ENCODE results near the gene SRRM3. TPM values are rescaled to one million over a fixed set of nuclear protein-coding genes. Genes with fewer than 3 reads are reported as not detected.

SRRM3 gene
- total and polyA plus RNA-seq, 3 donors from 2014 or later = 7.8 to 8.4 (median 8.3) TPM

DNA sequence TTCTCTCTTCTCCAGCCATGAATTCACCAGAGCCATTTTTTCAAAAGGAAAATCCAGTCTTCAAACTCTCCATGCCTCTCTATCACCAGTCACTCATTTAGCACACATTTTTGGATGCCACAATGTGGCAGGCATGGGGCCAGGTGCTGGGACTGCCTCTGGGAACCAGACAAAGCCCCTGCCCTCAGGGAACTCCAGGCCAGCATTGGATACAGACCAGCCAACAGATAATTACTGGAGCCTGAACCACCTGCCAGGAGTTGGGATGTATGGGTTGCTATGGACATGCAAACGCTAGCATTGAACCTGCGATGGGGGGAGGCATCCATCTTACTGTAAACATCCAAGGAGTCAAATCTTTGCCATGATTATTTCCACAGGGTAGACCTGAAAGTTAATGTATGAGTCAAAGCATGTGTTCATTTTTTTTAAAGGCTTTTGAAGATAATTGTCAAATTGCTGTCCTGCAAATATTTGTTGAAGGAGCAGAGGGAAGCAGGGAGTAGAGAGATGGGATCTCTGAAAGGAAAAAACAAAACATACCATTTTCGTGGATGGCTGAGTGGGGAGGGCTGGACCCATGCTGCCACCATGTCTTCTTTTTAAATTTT lies 43.2 kb downstream of the SRRM3 start:
- H3K27ac ChIP-seq = no peak overlapping the region
- WGBS, 2 donors = 58 to 61% methylated on average over 3 of the region's 3 CpGs
- TF ChIP-seq CTCF (IDR thresholded peaks at IDR 0.05) = no peak
- no peaks in the 10 kb centered on the region for H3K4me1 ChIP-seq
- H3K27me3 ChIP-seq = no peaks in the 10 kb centered on the region
- H3K4me3 ChIP-seq = no peak overlapping the region
- intact Hi-C loops (cut with DNase I; ENCODE audit: low total_unique reads) = no loop called here
- no peak for DNase-seq
- H3K36me3 ChIP-seq (ENCODE audit: low read depth, missing control alignments) = no peaks in the 10 kb centered on the region
- H3K9me3 ChIP-seq = no peaks in the 10 kb centered on the region

DNA sequence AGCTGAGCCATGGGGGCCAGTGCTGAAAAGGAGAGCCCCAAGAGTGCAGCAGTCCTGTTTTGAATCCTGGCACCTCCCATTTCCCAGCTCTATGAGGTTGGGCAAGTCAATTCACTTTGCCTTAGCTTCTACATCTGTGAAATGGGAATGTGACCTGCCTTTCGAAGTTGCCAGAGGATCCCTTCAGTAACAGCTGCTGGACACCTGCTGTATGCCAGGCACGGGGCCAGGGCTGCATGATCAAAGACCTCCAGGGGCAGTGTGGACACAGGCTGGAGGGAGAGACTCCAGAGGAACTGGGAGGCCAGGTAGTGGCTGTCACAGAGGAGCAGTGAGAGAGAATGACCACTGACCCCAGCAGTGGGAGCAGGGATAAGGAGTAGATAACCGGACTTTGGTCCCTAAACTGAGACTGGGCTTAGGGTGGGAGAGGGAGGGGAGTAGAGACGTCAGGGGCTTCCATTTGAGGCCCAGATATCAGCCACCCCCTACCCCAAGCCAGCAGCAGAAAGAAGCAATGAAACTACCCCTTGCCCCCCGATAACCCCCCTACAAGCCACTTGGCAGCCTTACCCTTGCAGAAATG lies 45.2 kb downstream of the SRRM3 start:
- H3K9me3 ChIP-seq = no peaks in the 10 kb centered on the region
- 69 to 78% methylated on average over 5 of the region's 5 CpGs for WGBS, 2 donors
- intact Hi-C loops (cut with DNase I; ENCODE audit: low total_unique reads) = no loop called here
- no peaks in the 10 kb centered on the region for H3K27me3 ChIP-seq
- H3K27ac ChIP-seq = no peak overlapping the region
- TF ChIP-seq CTCF (IDR thresholded peaks at IDR 0.05) = no peak
- no peak for TF ChIP-seq POLR2A (IDR thresholded peaks at IDR 0.05)
- no peak for DNase-seq
- H3K36me3 ChIP-seq (ENCODE audit: low read depth, missing control alignments) = no peaks in the 10 kb centered on the region
- H3K4me3 ChIP-seq = no peak overlapping the region
- H3K4me1 ChIP-seq = no peaks in the 10 kb centered on the region

- WGBS, 2 donors = 85 to 88% methylated on average over 10 of the region's 10 CpGs
Observed at GRCh38 chr7:76247938-76248337, 46.2 kb downstream of the SRRM3 start.

GRCh38 chr7:76252021-76252420 lies 50.3 kb downstream of the SRRM3 start:
- TF ChIP-seq POLR2A (IDR thresholded peaks at IDR 0.05) (no peak), CTCF (IDR thresholded peaks at IDR 0.05) (no peak)
- H3K4me1 ChIP-seq = no peaks in the 10 kb centered on the region
- H3K27me3 ChIP-seq = no peaks in the 10 kb centered on the region
- no peaks in the 10 kb centered on the region for H3K9me3 ChIP-seq
- intact Hi-C loops (cut with DNase I; ENCODE audit: low total_unique reads) = no loop called here
- 74 to 81% methylated on average over 6 of the region's 6 CpGs for WGBS, 2 donors
- H3K27ac ChIP-seq = no peak overlapping the region
- H3K36me3 ChIP-seq (ENCODE audit: low read depth, missing control alignments) = no peaks in the 10 kb centered on the region
- DNase-seq = no peak
- no peak overlapping the region for H3K4me3 ChIP-seq

More at GRCh38 chr7:76247938-76248337, 46.2 kb downstream of the SRRM3 start:
- intact Hi-C loops (cut with DNase I; ENCODE audit: low total_unique reads) = no loop called here
- Histone ChIP-seq H3K27ac (no peak overlapping the region), H3K4me1 (no peaks in the 10 kb centered on the region), H3K27me3 (no peaks in the 10 kb centered on the region), H3K9me3 (no peaks in the 10 kb centered on the region), H3K36me3 (ENCODE audit: low read depth, missing control alignments) (no peaks in the 10 kb centered on the region), H3K4me3 (no peak overlapping the region)
- TF ChIP-seq POLR2A (IDR thresholded peaks at IDR 0.05) (no peak), CTCF (IDR thresholded peaks at IDR 0.05) (no peak)
- DNase-seq = no peak

DNA sequence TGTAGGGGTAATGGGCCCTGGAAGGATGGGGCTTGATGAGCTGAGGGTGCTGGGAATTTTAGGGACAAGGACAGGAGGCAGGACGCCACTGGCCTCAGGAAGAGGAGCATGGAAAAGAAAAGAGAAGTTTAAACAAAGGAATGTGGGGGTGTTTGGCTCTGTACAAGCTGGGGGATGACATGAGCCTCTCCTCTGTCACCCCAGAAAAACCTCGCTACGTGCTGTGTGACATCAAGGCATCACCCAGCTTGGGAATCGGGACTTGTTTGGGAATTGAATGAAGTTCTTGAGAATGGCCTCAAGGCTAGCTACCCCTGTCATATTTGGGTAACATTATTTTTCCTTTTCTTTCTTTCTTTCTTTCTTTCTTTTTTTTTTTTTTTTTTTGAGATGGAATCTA lies 53.1 kb downstream of the SRRM3 start:
- intact Hi-C loops (cut with DNase I; ENCODE audit: low total_unique reads) = no loop called here
- no peak overlapping the region for H3K4me3 ChIP-seq
- no peaks in the 10 kb centered on the region for H3K27me3 ChIP-seq
- no peak overlapping the region for H3K27ac ChIP-seq
- H3K36me3 ChIP-seq (ENCODE audit: low read depth, missing control alignments) = no peaks in the 10 kb centered on the region
- WGBS, 2 donors = 86 to 91% methylated on average over 4 of the region's 4 CpGs
- no peaks in the 10 kb centered on the region for H3K9me3 ChIP-seq
- H3K4me1 ChIP-seq = no peaks in the 10 kb centered on the region
- no peak for DNase-seq
- no peak for TF ChIP-seq POLR2A (IDR thresholded peaks at IDR 0.05)
- no peak for TF ChIP-seq CTCF (IDR thresholded peaks at IDR 0.05)
